Measurements from ENCODE around the gene RPS6KB2. TPM values are rescaled to one million over a fixed set of nuclear protein-coding genes. Genes with fewer than 3 reads are reported as not detected.

Gene RPS6KB2
- total RNA-seq, 1 experiment from 2014 or later, result 58.8 TPM

GRCh38 chr11:67391304-67392182 lies 36.8 kb upstream of the RPS6KB2 start, which contains the start of gene RAD9A:
Gene RAD9A, plus strand, starts transcription at chr11:67391986. Its CDS starts 59 bp downstream, at chr11:67392045.
- Histone ChIP-seq H3K9me3 (ENCODE audit: low read depth, low read length, poor library complexity, severe bottlenecking) (no peaks in the 10 kb centered on the region), H3K27me3 (replicated peaks; ENCODE audit: insufficient read depth, low read depth, low read length, poor library complexity) (no peaks in the 10 kb centered on the region), H3K4me1 (ENCODE audit: insufficient read depth, low read length, poor library complexity, severe bottlenecking) (peaks cover 9% of the 10 kb centered on the region), H3K36me3 (ENCODE audit: insufficient read depth, low read length, poor library complexity, severe bottlenecking) (peaks cover 23% of the 10 kb centered on the region), H3K27ac (ENCODE audit: low read depth, low read length, poor library complexity, severe bottlenecking) (peak within 1 kb of the TSS; percentile 89), H3K4me3 (ENCODE audit: low read depth, low read length, poor library complexity, severe bottlenecking) (peak within 1 kb of the TSS; percentile 77)
- ChIA-PET CTCF (interaction anchor here (0.8 to 2.7 kb wide), 4 partner anchors 9 to 42 kb away, joined by 4 to 10 read pairs (median 6); partner anchors contain the start of gene PPP1CA), POLR2A (ENCODE audit: low non-redundant PET) (interaction anchor here (1.2 kb wide), 1 partner anchor 10 kb away, joined by 3 read pairs; the partner anchor contains the start of gene PPP1CA)
- BruUV-seq (replicated peaks), result TSS peak; percentile 84
- intact Hi-C loops (cut with micrococcal nuclease; ENCODE audit: unreplicated experiment), result loop anchor here (5.0 kb wide), 1 partner anchor 116 kb away; the partner anchor contains the start of genes CDK2AP2 and PITPNM1
- peak; percentile 99 for DNase-seq (ENCODE audit: low spot score)
- no peak for TF ChIP-seq CTCF (conservative IDR thresholded peaks at IDR 0.05; ENCODE audit: low read depth, low read length)
- no peak for TF ChIP-seq EZH2 (IDR thresholded peaks at IDR 0.05; ENCODE audit: borderline replicate concordance, low read depth, low read length, poor library complexity, severe bottlenecking)

DNA sequence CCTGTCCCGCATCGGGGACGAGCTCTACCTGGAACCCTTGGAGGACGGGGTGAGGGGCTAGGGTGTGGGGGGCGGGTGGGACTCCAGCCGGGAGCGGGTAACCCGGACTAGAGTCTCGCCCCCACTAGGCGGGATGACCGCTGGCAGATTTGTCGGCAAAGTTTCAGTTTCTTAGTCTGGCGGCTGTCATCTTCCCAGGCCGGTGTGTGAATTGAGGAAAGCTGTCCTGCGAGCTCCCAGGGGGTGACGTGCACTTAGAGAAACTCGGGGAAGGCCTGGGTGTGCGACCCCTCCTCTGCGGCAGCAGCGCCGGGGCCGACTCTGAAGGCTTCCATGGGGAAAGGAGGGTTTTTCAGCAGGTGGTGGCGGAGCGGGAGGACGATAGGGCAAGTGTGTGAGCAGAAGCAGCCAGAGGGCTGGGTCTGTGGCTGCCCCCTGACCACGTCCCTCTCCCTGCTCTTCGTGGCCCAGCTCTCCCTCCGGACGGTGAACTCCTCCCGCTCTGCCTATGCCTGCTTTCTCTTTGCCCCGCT lies 36.0 kb upstream of the RPS6KB2 start:
- no peak for DNase-seq (ENCODE audit: low spot score)

More for the DNA sequence above, 36.0 kb upstream of the RPS6KB2 start:
- peaks cover 15% of the 10 kb centered on the region for H3K4me1 ChIP-seq (ENCODE audit: insufficient read depth, low read length, poor library complexity, severe bottlenecking)
- peaks cover 30% of the 10 kb centered on the region for H3K36me3 ChIP-seq (ENCODE audit: insufficient read depth, low read length, poor library complexity, severe bottlenecking)
- CTCF ChIA-PET, result interaction anchor here (0.8 to 2.7 kb wide), 4 partner anchors 9 to 43 kb away, joined by 4 to 10 read pairs (median 6); partner anchors contain the start of gene PPP1CA
- intact Hi-C loops (cut with micrococcal nuclease; ENCODE audit: unreplicated experiment), result loop anchor here (5.0 kb wide), 1 partner anchor 115 kb away; the partner anchor contains the start of genes CDK2AP2 and PITPNM1
- POLR2A ChIA-PET (ENCODE audit: low non-redundant PET), result interaction anchor here (1.2 kb wide), 1 partner anchor 9 kb away, joined by 3 read pairs; the partner anchor contains the start of gene PPP1CA
- TF ChIP-seq CTCF (conservative IDR thresholded peaks at IDR 0.05; ENCODE audit: low read depth, low read length), result no peak
- TF ChIP-seq EZH2 (IDR thresholded peaks at IDR 0.05; ENCODE audit: borderline replicate concordance, low read depth, low read length, poor library complexity, severe bottlenecking), result no peak
- H3K27ac ChIP-seq (ENCODE audit: low read depth, low read length, poor library complexity, severe bottlenecking), result peak overlapping the region; percentile 89
- H3K9me3 ChIP-seq (ENCODE audit: low read depth, low read length, poor library complexity, severe bottlenecking), result no peaks in the 10 kb centered on the region
- TSS peak; percentile 62 for BruUV-seq (replicated peaks)
- H3K4me3 ChIP-seq (ENCODE audit: low read depth, low read length, poor library complexity, severe bottlenecking), result peak overlapping the region; percentile 77
- H3K27me3 ChIP-seq (replicated peaks; ENCODE audit: insufficient read depth, low read depth, low read length, poor library complexity), result no peaks in the 10 kb centered on the region
